ENCODE measurements around the gene ISM2.

ISM2 gene

DNA sequence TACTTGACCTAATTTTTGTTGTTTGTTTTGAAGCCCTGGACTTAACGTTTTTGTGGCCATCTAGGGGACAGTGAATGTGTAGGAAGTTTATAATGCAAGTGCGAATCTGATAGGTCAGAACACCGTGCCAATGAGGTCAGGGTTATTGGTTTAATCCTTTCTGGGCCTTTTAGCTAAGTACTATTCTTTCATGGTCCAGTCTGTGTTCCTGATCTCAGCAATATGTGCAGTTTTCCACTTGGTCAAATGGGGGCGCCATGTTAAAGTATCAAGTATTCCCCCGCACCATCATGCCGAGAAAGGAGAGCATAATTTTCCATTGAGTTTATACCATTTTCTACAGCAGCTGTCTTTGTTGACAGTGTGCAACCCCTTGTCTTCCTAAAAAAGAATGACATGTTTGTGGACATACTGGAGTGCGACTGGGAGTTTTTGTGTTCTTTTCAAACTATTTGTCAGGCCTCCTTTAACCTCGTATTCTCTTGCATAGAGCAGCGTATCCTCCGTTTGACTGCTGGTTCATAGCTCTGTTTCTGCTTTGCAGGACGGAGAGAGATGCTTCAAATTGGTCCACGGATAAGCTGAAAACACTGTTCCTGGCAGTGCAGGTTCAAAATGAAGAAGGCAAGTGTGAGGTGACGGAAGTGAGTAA, 39.4 kb downstream of the ISM2 start:
- DNase-seq: peak in 1 of 2 donors; percentile 45

DNA sequence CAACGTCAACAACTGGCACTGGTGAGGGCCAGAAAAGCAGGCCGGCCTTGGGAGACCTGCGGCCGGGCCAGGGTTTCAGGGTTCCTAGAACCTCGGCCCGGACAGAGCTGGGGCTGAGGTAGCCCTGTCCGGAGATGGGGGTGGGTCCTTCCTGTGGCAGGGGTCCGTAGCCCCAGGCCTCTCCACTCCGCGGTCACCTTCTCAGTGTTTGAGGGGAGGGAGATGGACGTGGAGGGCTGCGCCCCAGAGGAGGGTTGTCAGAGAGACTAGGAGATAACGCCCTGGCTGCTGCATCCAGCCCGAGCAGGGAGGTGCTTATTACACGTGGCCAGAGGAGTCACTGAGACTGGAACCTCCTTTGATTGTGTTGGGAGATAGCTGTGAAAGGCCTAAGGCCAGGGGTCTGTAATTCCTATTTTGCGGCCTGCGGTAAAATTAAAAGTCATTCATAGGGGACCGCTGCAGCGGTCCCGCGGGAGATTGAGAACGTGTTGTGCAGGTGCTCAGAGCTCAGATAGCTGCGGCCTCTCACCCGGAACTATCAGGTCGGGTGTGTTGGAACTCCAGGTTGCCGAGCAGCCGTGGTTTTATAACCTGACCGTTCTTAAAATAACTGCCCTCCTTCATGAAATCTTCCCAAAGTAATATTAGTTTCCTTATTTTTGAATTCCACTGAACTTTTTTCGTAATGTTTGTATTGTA, 40.2 kb downstream of the ISM2 start:
- peak; percentile 0 to 31 for DNase-seq

DNA sequence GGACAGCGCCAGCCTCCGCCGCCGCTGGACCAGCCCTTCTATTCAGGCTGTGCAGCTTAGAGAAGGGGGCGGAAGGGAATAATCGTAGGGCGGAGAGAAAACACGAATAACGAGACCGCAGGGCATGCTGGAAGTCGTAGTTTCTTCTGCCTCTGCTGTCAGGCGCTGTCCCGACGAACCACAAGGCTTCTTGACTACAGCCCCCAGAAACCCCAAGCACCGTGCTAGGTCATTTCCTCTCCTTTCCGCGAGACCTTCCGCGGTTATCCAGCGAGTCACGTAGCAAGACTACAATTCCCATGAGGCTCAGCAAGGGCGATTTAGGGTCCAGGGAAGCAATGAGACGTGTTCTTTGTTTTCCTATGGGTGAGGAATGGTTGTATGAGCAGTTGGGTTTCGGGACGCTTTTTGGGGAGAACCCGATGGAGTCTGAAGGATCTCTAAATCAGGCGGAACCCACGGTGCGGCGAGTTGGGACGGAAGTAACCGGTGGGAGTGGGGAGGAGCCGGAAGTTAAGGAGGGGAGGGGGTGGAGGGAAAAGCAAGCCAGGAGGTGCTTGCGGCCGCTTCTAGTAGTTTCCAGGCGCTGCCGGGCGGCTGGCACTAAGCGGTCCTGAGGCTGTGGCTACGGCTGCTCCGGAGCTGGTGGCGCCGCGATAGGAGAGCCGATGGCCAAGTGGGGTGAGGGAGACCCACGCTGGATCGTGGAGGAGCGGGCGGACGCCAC, 40.9 kb downstream of the ISM2 start, which contains the start of the genes AHSA1 and VIPAS39:
AHSA1 (plus strand) TSS at position 572 of the 727 bp plus-strand sequence; CDS start at position 669, 97 bp downstream.
VIPAS39 (minus strand) TSS at position 80 of the 727 bp plus-strand sequence. CDS start 3,499 bp downstream, outside the sequence.
- DNase-seq: peak; percentile 92 to 97

DNA sequence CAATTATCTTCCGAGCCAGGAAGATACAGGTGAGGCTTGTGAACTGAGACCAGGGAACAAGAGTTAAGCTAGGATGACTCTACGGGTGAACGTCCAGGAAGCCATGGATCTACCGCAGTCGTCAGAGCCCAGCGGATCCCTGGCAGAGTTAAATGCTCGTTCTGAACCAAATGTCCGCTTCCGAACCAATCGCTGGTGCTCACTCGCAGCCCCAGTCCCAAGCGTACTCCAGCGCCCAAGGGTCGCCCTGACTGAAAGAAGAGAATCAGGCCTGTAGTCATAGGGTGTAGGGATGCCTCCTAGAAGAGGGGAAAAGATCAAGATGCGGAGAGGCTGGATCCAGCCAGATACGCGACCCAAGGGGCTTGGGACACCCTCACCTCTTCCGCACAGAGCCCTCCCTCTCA, 41.5 kb downstream of the ISM2 start:
- no peak for DNase-seq

DNA sequence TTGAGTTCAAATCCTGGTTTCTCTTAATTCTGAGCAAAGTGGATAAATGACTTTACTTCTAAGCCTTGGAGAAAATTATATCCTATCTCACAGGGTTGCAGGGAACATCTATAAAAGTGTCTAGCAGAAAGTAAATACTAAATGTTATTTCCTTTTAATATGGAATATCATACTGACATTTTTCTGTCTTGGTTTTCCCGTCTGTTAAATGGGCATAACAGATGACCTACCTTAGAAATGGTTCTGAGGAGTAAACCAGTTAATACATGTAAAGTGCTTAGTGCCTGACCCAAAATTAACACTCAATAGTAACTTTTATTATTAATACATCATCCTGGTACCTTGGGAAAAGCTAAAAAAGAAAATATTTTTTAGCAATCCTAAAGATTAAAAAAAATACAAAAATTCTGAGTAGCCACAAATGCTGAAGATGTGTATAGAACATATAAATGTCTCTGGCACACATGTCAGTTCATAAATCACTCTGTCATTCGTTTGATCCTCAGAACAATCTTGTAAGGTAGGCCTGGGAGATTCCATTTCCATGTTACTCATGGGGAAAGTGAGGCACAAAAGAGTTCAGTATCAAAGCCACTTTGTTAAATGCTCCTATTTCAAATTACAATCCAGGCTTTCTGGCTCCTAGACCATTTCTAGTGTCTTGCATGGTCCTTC, 42.5 kb downstream of the ISM2 start:
- no peak for DNase-seq

DNA sequence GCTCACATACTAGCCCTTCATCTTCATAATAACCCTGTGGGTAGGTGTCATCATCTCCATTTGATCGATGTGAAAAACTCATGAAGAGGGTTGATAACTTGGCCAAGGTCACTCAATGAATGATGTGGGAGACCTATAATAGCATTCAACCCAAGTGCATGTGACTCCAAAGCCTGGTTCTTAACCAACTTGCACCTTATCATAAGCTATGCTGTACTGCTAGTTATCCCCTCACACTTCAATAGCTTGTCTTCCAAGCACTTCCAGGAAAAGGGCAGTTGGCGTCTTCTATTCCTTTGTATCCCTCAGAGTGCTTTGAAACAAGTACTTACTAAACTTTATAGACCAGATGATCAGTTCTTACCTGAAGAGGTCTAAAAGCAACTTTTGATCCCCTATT, 56.4 kb downstream of the ISM2 start:
- no peak for DNase-seq

DNA sequence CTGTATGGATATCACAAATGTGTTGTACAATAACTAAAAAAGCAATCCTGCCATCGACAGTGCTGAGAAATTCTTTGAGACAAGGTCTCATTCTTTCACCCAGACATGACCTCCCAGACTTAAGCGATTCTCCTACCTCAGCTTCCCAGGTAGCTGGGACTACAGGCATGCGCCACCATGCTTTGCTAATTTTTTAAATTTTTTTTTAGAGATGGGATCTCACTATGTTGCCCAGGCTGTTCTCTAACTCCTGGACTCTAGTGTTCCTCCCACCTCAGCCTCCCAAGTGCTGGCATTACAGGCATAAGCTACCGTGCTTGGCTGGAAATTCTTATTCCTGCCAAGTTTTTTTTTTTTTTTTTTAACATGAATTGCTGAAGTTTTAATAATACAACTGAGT, 58.8 kb downstream of the ISM2 start:
- no peak for DNase-seq

DNA sequence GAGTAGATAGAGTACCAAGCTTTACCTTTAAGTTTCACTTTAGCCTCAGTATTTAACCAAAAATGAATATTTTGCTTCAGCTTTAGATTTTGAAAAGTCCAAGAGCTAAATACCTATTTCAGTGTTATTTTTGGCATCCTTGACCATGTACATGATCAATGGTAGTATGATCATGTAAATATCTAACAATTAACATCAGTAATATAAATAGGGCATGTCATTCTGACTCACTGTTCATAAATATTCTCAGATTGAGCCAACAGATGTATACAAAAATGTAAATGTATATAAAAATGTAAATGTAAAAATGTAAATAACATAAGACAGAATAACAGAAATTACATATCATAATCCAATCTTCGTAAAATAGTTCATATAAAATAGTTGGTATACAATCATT, 60.0 kb downstream of the ISM2 start:
- DNase-seq: no peak

DNA sequence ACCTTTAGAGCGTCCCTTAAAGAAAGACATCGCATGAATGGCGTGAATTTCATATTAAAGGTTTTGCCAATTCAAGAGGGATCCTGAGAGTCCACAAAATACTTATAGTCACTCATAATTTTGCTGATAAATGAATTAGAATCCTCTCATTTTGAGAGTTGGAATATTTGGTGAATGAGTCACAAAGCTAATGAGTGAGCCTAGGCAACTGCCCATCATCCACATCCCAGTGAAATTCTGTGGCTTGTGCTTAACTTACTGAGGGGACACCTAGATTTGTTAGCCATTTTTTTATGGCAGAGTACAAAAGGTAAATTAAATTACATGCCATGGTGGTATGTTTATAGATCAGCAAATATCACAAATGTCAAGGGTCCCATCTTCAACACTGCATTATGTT, 62.6 kb downstream of the ISM2 start:
- no peak for DNase-seq

DNA sequence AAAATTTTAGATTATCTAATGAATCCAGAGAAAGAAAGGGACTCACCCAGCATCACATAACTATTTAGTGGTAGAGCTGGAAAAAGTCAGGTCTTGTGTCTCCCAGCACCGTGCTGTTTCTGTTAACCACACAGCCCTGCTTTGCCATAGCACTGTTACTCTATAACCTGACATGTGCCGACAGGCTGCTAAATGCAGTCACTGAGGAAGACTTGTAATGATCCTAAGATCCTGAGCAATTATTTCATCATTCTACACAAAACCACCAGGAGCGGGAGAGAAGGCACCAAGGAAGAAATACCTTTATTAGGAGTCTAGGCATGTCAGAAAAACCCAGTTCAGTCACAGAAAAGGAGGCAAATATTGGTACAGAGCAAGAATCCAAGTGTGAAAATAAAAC, 72.2 kb downstream of the ISM2 start:
- no peak for DNase-seq

DNA sequence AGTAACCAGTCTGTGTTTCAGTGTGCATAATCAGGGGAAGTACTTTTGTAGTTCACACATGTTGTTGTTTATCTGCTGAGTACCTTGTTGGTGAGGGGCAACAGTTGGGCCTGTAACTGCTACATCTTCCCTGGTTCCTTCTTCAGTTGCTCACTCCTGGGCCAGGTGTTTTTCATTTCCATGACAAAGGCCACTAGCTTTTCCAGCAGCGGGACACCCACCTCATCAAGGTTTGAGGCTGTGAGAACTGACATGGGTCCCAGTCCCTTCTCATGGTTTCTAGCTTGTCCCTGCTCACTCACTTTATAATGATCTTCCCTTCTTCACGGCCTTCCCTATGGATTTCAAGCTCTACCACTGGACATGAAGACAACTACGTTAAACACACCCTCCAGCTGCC, 73.8 kb downstream of the ISM2 start:
- no peak for DNase-seq

Measured in bone marrow (tissue), 2 donors.